ENCODE data around the gene LDAF1. TPM values are rescaled to one million over a fixed set of nuclear protein-coding genes. Genes with fewer than 3 reads are reported as not detected.

Gene LDAF1
- total RNA-seq: 42.1 and 83.8 TPM in 2 replicates

GRCh38 chr16:21158208-21159110 is at the start of gene LDAF1:
LDAF1 (plus strand) TSS chr16:21158674; CDS start chr16:21161183, 2,509 bp downstream.

GRCh38 chr16:21150375-21151001 is 8.0 kb upstream of the LDAF1 start, which contains the start of gene DNAH3:
DNAH3 (minus strand) TSS chr16:21150846; CDS start chr16:21150319, 527 bp downstream.

GRCh38 chr16:21211486-21211885 is 53.0 kb downstream of the LDAF1 start, which contains the start of gene ZP2:
ZP2 (minus strand) TSS chr16:21211574; CDS start chr16:21211547, 27 bp downstream.

Other genes with a start within 250 kb of the LDAF1 start
- gene DNAH3, start 7.8 kb upstream of the LDAF1 start, total RNA-seq: not detected in 2 replicates
- gene ZP2, start 52.9 kb downstream of the LDAF1 start, total RNA-seq: not detected in 2 replicates
- not detected in 2 replicates for gene ANKS4B, start 75.0 kb downstream of the LDAF1 start, total RNA-seq
- gene CRYM, start 119.6 kb downstream of the LDAF1 start, total RNA-seq: 0.14 and 0.18 TPM in 2 replicates